Activated CD4-positive, alpha-beta T cell treated with anti-CD3 and anti-CD28 coated beads, Interleukin-2, amount 10 ng/mL, durations not matched to agents 24 days and 14 days (primary cell): Measurements from ENCODE around the gene HACE1. TPM values are rescaled to one million over a fixed set of nuclear protein-coding genes. Genes with fewer than 3 reads are reported as not detected.
"Not testable (repeated sequence)": the region's sequence is repeated elsewhere in the genome, so short reads cannot be mapped to it uniquely, and the experiment has no call there.

Source experiments
- DNase-seq: peaks from one replicate; pipeline ENCODE4 v3.0.0; 2022
- H3K27ac Mint-ChIP-seq: one replicate; pipeline ENCODE4 v1.8.0; 2022; ENCODE audit warnings: mild to moderate bottlenecking, mixed read lengths
- H3K27me3 Mint-ChIP-seq: one replicate; pipeline ENCODE4 v1.8.0; 2022; ENCODE audit warnings: mixed read lengths
- H3K36me3 Mint-ChIP-seq: one replicate; pipeline ENCODE4 v1.8.0; 2022; ENCODE audit warnings: low read depth, mild to moderate bottlenecking, mixed read lengths
- H3K4me1 Mint-ChIP-seq: one replicate; pipeline ENCODE4 v1.8.0; 2021; ENCODE audit warnings: mixed read lengths
- H3K4me3 Mint-ChIP-seq: one replicate; pipeline ENCODE4 v1.8.0; 2022; ENCODE audit warnings: mild to moderate bottlenecking, moderate library complexity, mixed read lengths
- H3K9me3 Mint-ChIP-seq: one replicate; pipeline ENCODE4 v1.8.0; 2021; ENCODE audit warnings: mixed read lengths
- intact Hi-C: fragments of 100-400 bp; cut with micrococcal nuclease; formaldehyde crosslinking; loops from one replicate; pipeline ENCODE4 v1.15.1; 2023
- total RNA-seq: library from RNA; stranded (reverse); gene quantifications from 2 replicates; pipeline ENCODE4 v1.2.3, GENCODE V29; 2022

Gene HACE1, protein sequence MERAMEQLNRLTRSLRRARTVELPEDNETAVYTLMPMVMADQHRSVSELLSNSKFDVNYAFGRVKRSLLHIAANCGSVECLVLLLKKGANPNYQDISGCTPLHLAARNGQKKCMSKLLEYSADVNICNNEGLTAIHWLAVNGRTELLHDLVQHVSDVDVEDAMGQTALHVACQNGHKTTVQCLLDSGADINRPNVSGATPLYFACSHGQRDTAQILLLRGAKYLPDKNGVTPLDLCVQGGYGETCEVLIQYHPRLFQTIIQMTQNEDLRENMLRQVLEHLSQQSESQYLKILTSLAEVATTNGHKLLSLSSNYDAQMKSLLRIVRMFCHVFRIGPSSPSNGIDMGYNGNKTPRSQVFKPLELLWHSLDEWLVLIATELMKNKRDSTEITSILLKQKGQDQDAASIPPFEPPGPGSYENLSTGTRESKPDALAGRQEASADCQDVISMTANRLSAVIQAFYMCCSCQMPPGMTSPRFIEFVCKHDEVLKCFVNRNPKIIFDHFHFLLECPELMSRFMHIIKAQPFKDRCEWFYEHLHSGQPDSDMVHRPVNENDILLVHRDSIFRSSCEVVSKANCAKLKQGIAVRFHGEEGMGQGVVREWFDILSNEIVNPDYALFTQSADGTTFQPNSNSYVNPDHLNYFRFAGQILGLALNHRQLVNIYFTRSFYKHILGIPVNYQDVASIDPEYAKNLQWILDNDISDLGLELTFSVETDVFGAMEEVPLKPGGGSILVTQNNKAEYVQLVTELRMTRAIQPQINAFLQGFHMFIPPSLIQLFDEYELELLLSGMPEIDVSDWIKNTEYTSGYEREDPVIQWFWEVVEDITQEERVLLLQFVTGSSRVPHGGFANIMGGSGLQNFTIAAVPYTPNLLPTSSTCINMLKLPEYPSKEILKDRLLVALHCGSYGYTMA
- total RNA-seq: 18.6 and 21.3 TPM in 2 replicates

DNA sequence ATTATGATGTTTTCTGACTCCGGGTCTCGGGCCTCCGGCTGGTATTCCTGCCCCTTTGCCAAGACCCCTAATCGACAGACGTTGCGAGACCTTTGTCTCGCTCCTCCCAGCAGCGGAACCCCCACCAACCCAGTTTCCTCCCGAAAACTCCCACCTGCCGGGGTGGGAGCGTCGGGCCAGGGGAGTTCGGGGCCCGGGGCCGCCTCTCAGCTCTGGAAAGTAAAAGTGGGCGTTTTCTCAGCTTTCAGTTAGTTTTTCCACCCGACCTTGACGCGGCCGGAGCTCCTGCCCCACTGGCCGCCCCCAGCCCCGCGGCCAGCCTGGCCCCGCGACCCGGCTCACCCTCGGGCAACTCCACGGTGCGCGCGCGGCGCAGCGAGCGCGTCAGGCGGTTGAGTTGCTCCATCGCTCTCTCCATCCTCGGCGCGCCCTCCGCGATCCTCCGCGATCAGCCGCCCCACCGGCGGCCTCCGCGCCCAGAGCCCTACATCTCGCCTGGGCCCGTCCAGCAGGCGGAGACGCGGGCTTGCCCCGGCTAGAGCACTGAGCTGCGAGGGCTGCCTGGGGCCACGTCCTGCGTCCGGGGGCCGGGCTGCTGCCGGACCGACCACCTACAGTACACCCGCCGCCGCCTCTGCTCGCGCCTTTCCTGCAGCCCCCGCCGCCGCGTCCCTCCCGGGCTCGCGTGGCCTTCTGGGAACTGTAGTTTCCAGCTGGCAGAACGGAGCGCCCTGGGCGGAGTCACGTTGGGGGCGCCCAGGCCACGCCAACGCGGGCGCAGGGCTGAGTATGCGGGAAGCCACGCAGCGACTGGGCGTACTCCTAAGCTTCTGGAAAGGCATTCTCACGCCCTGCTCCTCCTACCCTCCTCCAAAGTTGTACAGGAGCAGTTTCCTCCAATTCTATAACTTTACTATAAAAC is at the start of gene HACE1:
TSS of gene HACE1 (minus strand) at position 695 of the 922 bp plus-strand sequence. CDS start at position 418, 277 bp downstream.
- Mint-ChIP-seq H3K4me1 (peaks cover 24% of the 10 kb centered on the region), H3K4me3 (peak within 1 kb of the TSS; percentile 98), H3K27ac (peak within 1 kb of the TSS; percentile 90), H3K27me3 (no peaks in the 10 kb centered on the region), H3K9me3 (no peaks in the 10 kb centered on the region), H3K36me3 (peaks cover 2% of the 10 kb centered on the region)
- DNase-seq: peak; percentile 97
- intact Hi-C loops: loop anchor here (1.0 to 10.0 kb wide), 4 partner anchors 70 to 543 kb away; partner anchors contain the start of gene PREP

DNA sequence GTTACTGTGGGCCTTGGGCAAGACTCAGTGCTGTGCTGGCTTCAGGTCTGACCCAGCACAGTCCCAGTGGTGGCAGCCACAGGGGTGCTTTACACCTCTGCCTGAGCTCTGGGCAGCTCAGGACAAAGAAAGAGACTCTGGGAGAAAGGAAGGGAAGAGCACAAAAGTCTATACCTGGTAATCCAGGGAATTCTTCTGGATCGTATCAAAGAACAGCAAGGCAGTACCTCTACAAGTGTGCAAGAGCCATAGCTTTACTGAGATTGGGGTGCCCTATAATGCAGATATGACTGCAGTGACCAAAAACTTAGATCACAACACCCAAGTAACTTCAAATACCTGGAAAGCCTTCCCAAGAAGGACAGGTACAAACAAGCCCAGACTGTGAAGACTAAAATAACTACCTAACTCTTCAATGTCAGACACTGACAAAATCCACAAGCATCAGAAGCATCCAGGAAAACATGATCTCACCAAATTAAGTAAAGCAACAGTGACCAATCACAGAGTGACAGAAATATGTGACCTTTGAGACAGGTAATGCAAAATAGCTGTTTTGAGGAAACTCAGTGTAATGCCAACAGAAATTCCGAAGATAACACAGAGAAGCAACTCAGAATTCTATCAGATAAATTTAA is 49.3 kb upstream of the HACE1 start:
- Mint-ChIP-seq H3K4me1 (no peaks in the 10 kb centered on the region), H3K36me3 (no peaks in the 10 kb centered on the region), H3K27ac (no peak overlapping the region), H3K4me3 (no peak overlapping the region), H3K27me3 (peaks cover 3% of the 10 kb centered on the region), H3K9me3 (no peaks in the 10 kb centered on the region)
- no peak for DNase-seq
- intact Hi-C loops: no loop called here

DNA sequence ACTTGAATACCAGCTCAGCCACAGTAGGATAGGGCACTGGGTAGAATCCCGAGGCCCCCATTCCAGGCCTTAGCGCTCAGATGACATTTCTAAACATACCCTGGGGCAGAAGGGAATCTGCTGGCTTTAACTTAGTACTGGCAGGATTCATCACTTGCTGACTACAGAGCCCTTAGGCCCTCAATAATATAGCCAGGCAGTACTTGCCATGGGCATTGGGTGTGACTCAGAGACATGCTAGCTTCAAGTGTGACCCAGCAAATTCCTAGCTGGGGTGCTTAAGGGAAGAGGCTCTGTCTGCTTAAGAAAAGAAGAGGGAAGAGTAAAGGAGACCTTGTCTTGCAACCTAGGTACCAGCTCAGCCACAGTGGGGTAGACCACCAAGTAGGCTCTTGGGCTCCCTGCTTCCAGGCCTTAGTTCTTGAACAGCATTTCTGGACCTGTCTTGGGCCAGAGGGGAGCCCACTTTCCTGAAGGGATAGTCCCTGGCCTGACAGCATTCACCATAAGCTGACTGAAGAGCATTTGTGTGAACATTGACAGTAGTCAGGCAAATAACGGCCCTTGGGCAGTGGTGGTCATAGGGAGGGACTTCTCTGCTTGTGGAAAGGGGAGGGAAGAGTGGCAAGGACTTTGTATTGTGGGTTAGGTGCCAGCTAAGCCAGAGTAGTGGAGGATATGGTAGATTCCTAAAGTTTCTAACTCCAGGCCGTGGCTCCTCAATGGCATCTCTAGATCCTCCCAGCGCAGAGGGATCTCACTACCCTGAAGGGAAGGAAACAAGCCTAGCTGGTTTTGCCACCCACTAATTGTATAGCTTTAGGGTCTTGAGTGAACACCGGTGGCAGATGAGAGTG is 48.5 kb upstream of the HACE1 start:
- Mint-ChIP-seq H3K36me3 (no peaks in the 10 kb centered on the region), H3K4me3 (no peak overlapping the region), H3K27ac (no peak overlapping the region), H3K9me3 (no peaks in the 10 kb centered on the region), H3K27me3 (peaks cover 3% of the 10 kb centered on the region), H3K4me1 (no peaks in the 10 kb centered on the region)
- intact Hi-C loops: no loop called here
- DNase-seq: no peak

GRCh38 chr6:104898893-104899292 is 39.2 kb upstream of the HACE1 start:
- intact Hi-C loops, H3K36me3 Mint-ChIP-seq, H3K4me3 Mint-ChIP-seq, DNase-seq, H3K9me3 Mint-ChIP-seq, H3K27me3 Mint-ChIP-seq, H3K4me1 Mint-ChIP-seq, H3K27ac Mint-ChIP-seq: not testable (repeated sequence)

- H3K36me3 Mint-ChIP-seq: no peaks in the 10 kb centered on the region
- intact Hi-C loops: no loop called here
Observed at GRCh38 chr6:104896914-104897313, 37.2 kb upstream of the HACE1 start.

DNA sequence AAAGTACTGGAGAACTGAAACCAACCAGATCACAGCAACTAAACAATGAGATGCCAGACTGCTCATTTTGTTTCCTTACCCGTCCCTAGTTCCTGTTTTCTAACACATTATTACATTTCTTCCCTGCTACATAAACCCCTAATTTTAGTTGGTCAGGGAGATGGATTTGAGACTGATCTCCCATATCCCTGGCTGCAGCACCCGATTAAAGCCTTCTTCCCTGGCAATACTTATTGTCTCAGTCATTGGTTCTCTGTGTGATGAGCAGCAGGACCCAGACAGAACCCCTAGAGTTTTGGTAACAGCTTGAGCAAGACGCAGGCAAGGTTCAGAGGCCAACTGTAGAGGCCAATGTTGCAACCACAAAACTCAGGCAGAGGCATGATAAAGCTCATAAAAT is 28.3 kb upstream of the HACE1 start:
- Mint-ChIP-seq H3K4me1 (no peaks in the 10 kb centered on the region), H3K27ac (no peak overlapping the region), H3K4me3 (no peak overlapping the region), H3K27me3 (peaks cover 8% of the 10 kb centered on the region), H3K9me3 (peaks cover 9% of the 10 kb centered on the region), H3K36me3 (no peaks in the 10 kb centered on the region)
- intact Hi-C loops: no loop called here
- DNase-seq: no peak

More at GRCh38 chr6:104896914-104897313, 37.2 kb upstream of the HACE1 start:
- H3K27me3 Mint-ChIP-seq: peaks cover 7% of the 10 kb centered on the region
- DNase-seq: no peak
- no peak overlapping the region for H3K27ac Mint-ChIP-seq
- H3K9me3 Mint-ChIP-seq: no peaks in the 10 kb centered on the region
- no peak overlapping the region for H3K4me3 Mint-ChIP-seq
- H3K4me1 Mint-ChIP-seq: no peaks in the 10 kb centered on the region

- Mint-ChIP-seq H3K27me3 (peaks cover 8% of the 10 kb centered on the region), H3K9me3 (peaks cover 9% of the 10 kb centered on the region), H3K4me1 (no peaks in the 10 kb centered on the region), H3K4me3 (no peak overlapping the region), H3K36me3 (no peaks in the 10 kb centered on the region), H3K27ac (no peak overlapping the region)
- intact Hi-C loops: no loop called here
- DNase-seq: peak; percentile 63
Observed at GRCh38 chr6:104887350-104887749, 27.6 kb upstream of the HACE1 start.

GRCh38 chr6:104885518-104886043 is 25.9 kb upstream of the HACE1 start:
- Mint-ChIP-seq H3K36me3 (no peaks in the 10 kb centered on the region), H3K4me3 (no peak overlapping the region), H3K27me3 (peaks cover 13% of the 10 kb centered on the region), H3K27ac (no peak overlapping the region), H3K9me3 (peaks cover 9% of the 10 kb centered on the region), H3K4me1 (no peaks in the 10 kb centered on the region)
- no peak for DNase-seq
- intact Hi-C loops: no loop called here

DNA sequence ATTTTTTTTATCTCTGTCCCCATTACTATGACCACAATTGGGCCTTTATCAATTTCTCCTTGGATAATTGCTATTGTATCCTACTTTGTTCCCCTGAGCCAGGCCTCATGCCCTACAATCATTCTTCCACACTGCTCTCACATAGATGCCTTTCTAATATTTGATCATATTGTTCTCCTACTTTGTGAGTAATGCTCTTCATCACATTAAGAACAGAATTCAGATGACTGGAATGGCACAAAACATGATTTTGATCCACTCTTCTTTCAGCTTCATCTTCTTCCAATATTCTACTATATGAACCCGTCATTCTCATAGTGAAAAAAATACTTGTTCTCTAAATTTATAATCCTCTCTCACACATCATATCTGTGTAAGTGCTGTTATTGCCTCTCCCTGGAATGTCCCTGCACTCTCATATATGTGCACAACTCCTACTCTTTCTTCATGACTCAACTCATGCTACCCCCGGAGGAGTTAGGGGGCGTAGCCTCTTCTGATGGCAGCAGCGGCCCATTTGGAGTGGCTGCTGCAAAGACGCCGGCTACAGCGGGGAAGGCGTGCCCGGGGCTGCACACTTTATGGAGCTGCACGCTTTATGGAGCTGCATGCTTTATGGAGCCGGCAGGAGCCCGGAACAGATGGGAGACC is 25.3 kb upstream of the HACE1 start:
- no peak overlapping the region for H3K27ac Mint-ChIP-seq
- peaks cover 13% of the 10 kb centered on the region for H3K27me3 Mint-ChIP-seq
- no peaks in the 10 kb centered on the region for H3K36me3 Mint-ChIP-seq
- no peak overlapping the region for H3K4me3 Mint-ChIP-seq
- DNase-seq: no peak
- peaks cover 9% of the 10 kb centered on the region for H3K9me3 Mint-ChIP-seq
- no peaks in the 10 kb centered on the region for H3K4me1 Mint-ChIP-seq
- intact Hi-C loops: no loop called here

DNA sequence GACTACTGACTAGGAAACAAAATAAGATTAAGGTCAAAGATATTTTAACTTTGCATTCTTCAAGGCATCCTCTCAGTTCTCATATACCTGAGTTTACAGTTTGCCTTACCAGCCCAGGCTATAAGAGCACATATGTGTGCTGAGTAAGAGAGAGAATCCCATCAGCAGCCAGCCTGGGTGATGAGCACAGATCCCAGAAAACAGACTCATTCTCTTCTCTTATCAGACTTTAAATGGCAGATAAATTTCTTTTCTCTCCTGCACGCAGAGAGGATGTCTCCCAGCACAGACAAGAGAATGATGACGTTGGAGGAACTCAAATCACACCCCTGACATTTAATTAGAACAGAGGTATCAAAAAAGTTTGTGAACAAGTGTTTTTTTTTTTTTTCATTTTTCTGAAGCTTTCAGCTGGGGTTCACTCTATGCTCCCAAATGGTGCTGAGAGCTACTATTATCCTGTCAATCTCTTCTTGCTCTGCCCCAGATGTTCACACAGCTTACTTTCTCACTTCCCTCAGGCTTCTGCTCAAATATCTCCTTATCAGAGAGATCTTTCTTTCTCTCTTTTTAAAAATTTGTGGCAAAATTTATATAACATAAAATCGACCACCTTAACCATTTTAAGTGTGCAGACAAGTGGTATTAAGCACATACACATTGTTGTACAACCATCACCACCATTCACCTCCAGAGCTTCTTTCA is 22.4 kb upstream of the HACE1 start:
- H3K27ac Mint-ChIP-seq: no peak overlapping the region
- H3K4me1 Mint-ChIP-seq: no peaks in the 10 kb centered on the region

DNA sequence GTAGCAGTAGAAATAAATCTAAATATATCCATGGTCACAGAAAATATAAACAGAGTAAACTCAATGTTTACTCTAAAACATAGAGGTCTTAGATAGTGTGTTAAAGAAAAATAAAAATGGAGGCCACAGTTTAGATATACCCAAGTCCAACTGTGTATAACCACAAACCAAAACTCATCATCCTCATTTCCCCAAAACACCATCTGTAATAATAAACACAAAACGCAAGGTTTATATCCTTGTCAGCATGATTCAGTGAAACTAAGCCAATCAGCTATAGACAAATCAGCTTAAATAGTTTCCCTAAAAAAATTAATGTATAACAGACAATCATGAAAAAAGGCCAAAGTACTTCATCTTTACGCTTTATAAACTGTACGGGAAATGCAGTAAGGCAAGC is 2.7 kb upstream of the HACE1 start:
- intact Hi-C loops: no loop called here
- no peak overlapping the region for H3K27ac Mint-ChIP-seq
- peaks cover 10% of the 10 kb centered on the region for H3K27me3 Mint-ChIP-seq
- no peak for DNase-seq
- no peak overlapping the region for H3K4me3 Mint-ChIP-seq
- H3K4me1 Mint-ChIP-seq: peaks cover 19% of the 10 kb centered on the region
- H3K9me3 Mint-ChIP-seq: no peaks in the 10 kb centered on the region
- H3K36me3 Mint-ChIP-seq: no peaks in the 10 kb centered on the region

More for the DNA sequence above, 22.4 kb upstream of the HACE1 start:
- H3K27me3 Mint-ChIP-seq: peaks cover 10% of the 10 kb centered on the region
- intact Hi-C loops: no loop called here
- no peak for DNase-seq
- H3K4me3 Mint-ChIP-seq: no peak overlapping the region
- no peaks in the 10 kb centered on the region for H3K36me3 Mint-ChIP-seq
- H3K9me3 Mint-ChIP-seq: no peaks in the 10 kb centered on the region
